Chondrocyte (in vitro differentiated cells): ENCODE measurements around the gene CDH12. TPM values are rescaled to one million over a fixed set of nuclear protein-coding genes. Genes with fewer than 3 reads are reported as not detected.

Experiments used
- DNase-seq: peaks from one replicate; pipeline ENCODE4 v3.0.0; 2021; ENCODE audit warnings: mixed read lengths, low spot score
- H3K27ac Mint-ChIP-seq: one replicate; pipeline ENCODE4 v1.8.0; 2021; ENCODE audit warnings: mild to moderate bottlenecking, moderate library complexity, mixed read lengths; ENCODE audit not compliant: unreplicated experiment
- H3K27me3 Mint-ChIP-seq: 2 replicates; pipeline ENCODE4 v1.8.0; 2021; ENCODE audit warnings: low read depth, mixed read lengths
- H3K36me3 Mint-ChIP-seq: 2 replicates; pipeline ENCODE4 v1.8.0; 2021; ENCODE audit warnings: low read depth, mixed read lengths
- H3K4me1 Mint-ChIP-seq: 2 replicates; pipeline ENCODE4 v1.8.0; 2021; ENCODE audit warnings: low read depth, mild to moderate bottlenecking, mixed read lengths
- H3K4me3 Mint-ChIP-seq: one replicate; pipeline ENCODE4 v1.8.0; 2021; ENCODE audit warnings: mild to moderate bottlenecking, moderate library complexity, mixed read lengths; ENCODE audit not compliant: unreplicated experiment
- H3K9me3 Mint-ChIP-seq: 2 replicates; pipeline ENCODE4 v1.8.0; 2021; ENCODE audit warnings: low read depth, mixed read lengths
- CTCF ChIP-seq: fragments of 200-600 bp; sonication (generic); IDR thresholded peaks from 2 replicates; pipeline ENCODE4 v1.5.0; 2021; ENCODE audit warnings: antibody characterized with exemption, mild to moderate bottlenecking, moderate library complexity
- total RNA-seq: library from RNA; stranded (reverse); gene quantifications from 3 replicates; pipeline ENCODE4 v1.2.1, GENCODE V29; 2021

CDH12 gene
- total RNA-seq, 1 donor from 2014 or later = not detected

DNA sequence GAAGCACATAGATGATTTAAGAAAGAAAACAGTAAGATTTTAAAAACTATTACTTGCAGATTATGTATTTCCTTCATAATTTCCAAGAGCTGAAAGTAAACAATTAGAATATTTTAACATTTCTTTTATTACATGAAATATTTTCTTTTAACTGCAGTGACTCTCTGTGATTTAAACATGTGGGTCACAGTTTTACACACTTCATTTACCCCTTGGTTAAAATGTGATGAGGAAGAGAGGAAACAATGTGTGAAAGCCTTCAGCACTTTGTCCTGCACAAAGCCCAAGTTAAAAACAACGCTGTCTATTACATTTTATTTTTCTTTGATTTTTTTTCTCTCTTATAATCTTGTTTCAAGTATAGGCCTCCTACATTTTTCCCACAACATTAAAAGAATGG lies 801.3 kb downstream of the CDH12 start:
- H3K27ac Mint-ChIP-seq = no peak overlapping the region
- H3K27me3 Mint-ChIP-seq = peaks cover 14% of the 10 kb centered on the region
- no peaks in the 10 kb centered on the region for H3K9me3 Mint-ChIP-seq
- DNase-seq = no peak
- H3K36me3 Mint-ChIP-seq = no peaks in the 10 kb centered on the region
- no peak for TF ChIP-seq CTCF
- no peak overlapping the region for H3K4me3 Mint-ChIP-seq
- no peaks in the 10 kb centered on the region for H3K4me1 Mint-ChIP-seq

GRCh38 chr5:22050931-22051330 lies 802.2 kb downstream of the CDH12 start:
- no peaks in the 10 kb centered on the region for H3K9me3 Mint-ChIP-seq
- H3K36me3 Mint-ChIP-seq = no peaks in the 10 kb centered on the region
- no peak overlapping the region for H3K4me3 Mint-ChIP-seq
- no peak for DNase-seq
- H3K4me1 Mint-ChIP-seq = no peaks in the 10 kb centered on the region
- TF ChIP-seq CTCF = no peak
- H3K27me3 Mint-ChIP-seq = peaks cover 10% of the 10 kb centered on the region
- no peak overlapping the region for H3K27ac Mint-ChIP-seq

GRCh38 chr5:22044229-22044628 lies 808.9 kb downstream of the CDH12 start:
- Mint-ChIP-seq H3K4me3 (no peak overlapping the region), H3K36me3 (no peaks in the 10 kb centered on the region), H3K9me3 (no peaks in the 10 kb centered on the region), H3K4me1 (no peaks in the 10 kb centered on the region), H3K27me3 (peaks cover 10% of the 10 kb centered on the region), H3K27ac (no peak overlapping the region)
- TF ChIP-seq CTCF = no peak
- no peak for DNase-seq

- Mint-ChIP-seq H3K27ac (no peak overlapping the region), H3K9me3 (peaks cover 3% of the 10 kb centered on the region), H3K36me3 (no peaks in the 10 kb centered on the region), H3K4me3 (no peak overlapping the region), H3K4me1 (no peaks in the 10 kb centered on the region), H3K27me3 (no peaks in the 10 kb centered on the region)
- no peak for DNase-seq
- TF ChIP-seq CTCF = no peak
Observed at GRCh38 chr5:22036061-22036460, 817.1 kb downstream of the CDH12 start.

DNA sequence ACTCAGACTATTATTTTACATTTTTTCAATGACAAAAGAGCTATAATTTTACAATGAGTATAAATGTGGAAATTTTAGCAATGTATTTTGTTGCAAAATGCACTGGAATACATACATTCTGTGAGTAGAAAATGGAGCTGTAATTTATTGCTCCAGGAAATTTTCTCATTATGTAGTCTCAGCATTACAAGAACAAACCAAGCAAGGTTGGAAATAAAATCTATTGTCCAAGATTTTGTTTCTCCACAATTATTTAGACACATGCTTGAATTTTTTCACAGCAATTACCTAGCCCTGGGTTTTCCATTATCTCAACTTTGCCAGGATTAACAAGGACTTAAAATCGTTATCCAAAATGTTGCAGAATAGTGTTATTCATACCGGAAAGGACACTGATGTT lies 820.1 kb downstream of the CDH12 start:
- Mint-ChIP-seq H3K27me3 (no peaks in the 10 kb centered on the region), H3K4me1 (no peaks in the 10 kb centered on the region), H3K9me3 (peaks cover 3% of the 10 kb centered on the region), H3K4me3 (no peak overlapping the region), H3K36me3 (no peaks in the 10 kb centered on the region), H3K27ac (no peak overlapping the region)
- no peak for TF ChIP-seq CTCF
- no peak for DNase-seq
